Osteoblast (primary cell): ENCODE data around the gene PFN3. TPM values are rescaled to one million over a fixed set of nuclear protein-coding genes. Genes with fewer than 3 reads are reported as not detected.

Experiments
- DNase-seq: peaks from one replicate; pipeline ENCODE4 v3.0.0; 2011; ENCODE audit warnings: low spot score, mixed read lengths; ENCODE audit not compliant: insufficient read length; ENCODE audit errors: missing footprints
- H2AFZ ChIP-seq: 2 replicates; pipeline ENCODE4 v1.6.0; 2011; ENCODE audit warnings: mild to moderate bottlenecking, low read length
- H3K27ac ChIP-seq: 2 replicates; pipeline ENCODE4 v1.5.1; 2011; ENCODE audit warnings: mild to moderate bottlenecking, low read depth, low read length, moderate library complexity
- H3K27me3 ChIP-seq: 2 replicates; pipeline ENCODE4 v1.6.0; 2012; ENCODE audit warnings: mild to moderate bottlenecking, control low read depth, inconsistent platforms, low read length, moderate library complexity; ENCODE audit not compliant: insufficient read depth
- H3K36me3 ChIP-seq: 2 replicates; pipeline ENCODE4 v1.5.1; 2011; ENCODE audit warnings: mild to moderate bottlenecking, low read length, control low read depth, moderate library complexity; ENCODE audit not compliant: insufficient read depth
- H3K4me1 ChIP-seq: 2 replicates; pipeline ENCODE4 v1.5.1; 2011; ENCODE audit warnings: mild to moderate bottlenecking, low read length, control low read depth, moderate library complexity; ENCODE audit not compliant: insufficient read depth
- H3K4me2 ChIP-seq: 2 replicates; pipeline ENCODE4 v1.6.0; 2011; ENCODE audit warnings: mild to moderate bottlenecking, low read length; ENCODE audit not compliant: insufficient read depth
- H3K4me3 ChIP-seq: fragments of 200-600 bp; sonication (generic); 3 replicates; pipeline ENCODE4 v1.5.1; 2012; ENCODE audit warnings: mild to moderate bottlenecking, low read length, inconsistent platforms; ENCODE audit not compliant: insufficient read depth
- H3K79me2 ChIP-seq: 2 replicates; pipeline ENCODE4 v1.6.0; 2012; ENCODE audit warnings: mild to moderate bottlenecking, low read length, control low read depth, inconsistent platforms; ENCODE audit not compliant: insufficient read depth
- H3K9me3 ChIP-seq: 2 replicates; pipeline ENCODE4 v1.5.1; 2011; ENCODE audit warnings: low read depth, low read length, control low read depth
- H4K20me1 ChIP-seq: 2 replicates; pipeline ENCODE4 v1.6.0; 2012; ENCODE audit warnings: mild to moderate bottlenecking, low read length, control low read depth; ENCODE audit not compliant: insufficient read depth
- total RNA-seq: library from RNA; depleted of rRNA; stranded (reverse); fragments of >200 nt; gene quantifications from 2 replicates; pipeline ENCODE4 v1.2.3, GENCODE V29; 2012
- TF ChIP-seq, protein P1 (sequence below): IDR thresholded peaks from 2 replicates; pipeline ENCODE4 v1.5.1; 2011; ENCODE audit warnings: mild to moderate bottlenecking, low read depth, low read length, moderate library complexity; ENCODE audit errors: extremely low read depth

PFN3 gene
- total RNA-seq, 1 donor = not detected

DNA sequence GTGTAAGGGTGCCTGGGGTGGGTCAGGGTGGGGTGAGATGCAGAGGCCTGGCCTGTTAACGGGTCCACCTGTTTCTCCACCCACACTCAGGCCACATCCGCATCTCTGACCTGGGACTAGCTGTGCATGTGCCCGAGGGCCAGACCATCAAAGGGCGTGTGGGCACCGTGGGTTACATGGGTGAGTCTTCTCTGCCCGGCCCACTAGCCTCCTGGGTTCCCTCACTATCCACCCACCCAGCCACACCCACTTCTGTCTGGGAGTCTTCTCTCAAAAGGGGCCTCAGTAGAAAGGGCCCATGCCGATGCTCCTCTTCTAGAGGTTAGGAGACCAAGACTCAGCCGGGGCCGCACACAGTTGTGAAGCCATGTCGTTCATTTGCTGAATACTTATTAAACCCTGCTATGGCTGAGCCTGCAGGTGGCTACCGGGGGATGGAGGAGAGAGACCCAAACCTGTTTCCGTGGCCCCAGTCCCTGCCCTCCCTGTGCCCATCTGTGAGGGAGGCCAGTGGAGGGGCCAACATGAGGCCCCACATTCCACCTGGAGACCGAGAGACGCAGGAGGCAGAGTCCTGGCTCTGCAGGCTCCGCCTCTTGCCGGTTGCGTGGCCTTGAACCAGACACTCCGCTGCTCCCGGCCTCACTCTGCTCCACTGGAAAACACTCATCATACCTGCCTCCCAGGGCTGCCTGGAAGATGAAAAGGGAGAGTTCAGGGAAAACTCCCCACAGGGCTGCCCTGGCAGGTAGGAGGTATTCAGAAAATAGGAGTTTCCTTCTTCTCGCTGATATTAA lies 34.7 kb upstream of the PFN3 start:
- Histone ChIP-seq H3K9me3 (no peaks in the 10 kb centered on the region), H3K4me2 (no peak overlapping the region), H3K27ac (no peak overlapping the region), H3K36me3 (peaks cover 24% of the 10 kb centered on the region), H3K4me3 (no peak overlapping the region), H3K27me3 (no peaks in the 10 kb centered on the region), H3K4me1 (no peaks in the 10 kb centered on the region), H4K20me1 (peaks cover 2% of the 10 kb centered on the region), H3K79me2 (no peaks in the 10 kb centered on the region), H2AFZ (no peak overlapping the region)
- TF ChIP-seq, protein P1, sequence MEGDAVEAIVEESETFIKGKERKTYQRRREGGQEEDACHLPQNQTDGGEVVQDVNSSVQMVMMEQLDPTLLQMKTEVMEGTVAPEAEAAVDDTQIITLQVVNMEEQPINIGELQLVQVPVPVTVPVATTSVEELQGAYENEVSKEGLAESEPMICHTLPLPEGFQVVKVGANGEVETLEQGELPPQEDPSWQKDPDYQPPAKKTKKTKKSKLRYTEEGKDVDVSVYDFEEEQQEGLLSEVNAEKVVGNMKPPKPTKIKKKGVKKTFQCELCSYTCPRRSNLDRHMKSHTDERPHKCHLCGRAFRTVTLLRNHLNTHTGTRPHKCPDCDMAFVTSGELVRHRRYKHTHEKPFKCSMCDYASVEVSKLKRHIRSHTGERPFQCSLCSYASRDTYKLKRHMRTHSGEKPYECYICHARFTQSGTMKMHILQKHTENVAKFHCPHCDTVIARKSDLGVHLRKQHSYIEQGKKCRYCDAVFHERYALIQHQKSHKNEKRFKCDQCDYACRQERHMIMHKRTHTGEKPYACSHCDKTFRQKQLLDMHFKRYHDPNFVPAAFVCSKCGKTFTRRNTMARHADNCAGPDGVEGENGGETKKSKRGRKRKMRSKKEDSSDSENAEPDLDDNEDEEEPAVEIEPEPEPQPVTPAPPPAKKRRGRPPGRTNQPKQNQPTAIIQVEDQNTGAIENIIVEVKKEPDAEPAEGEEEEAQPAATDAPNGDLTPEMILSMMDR = no peak
- peak; percentile 54 for DNase-seq

DNA sequence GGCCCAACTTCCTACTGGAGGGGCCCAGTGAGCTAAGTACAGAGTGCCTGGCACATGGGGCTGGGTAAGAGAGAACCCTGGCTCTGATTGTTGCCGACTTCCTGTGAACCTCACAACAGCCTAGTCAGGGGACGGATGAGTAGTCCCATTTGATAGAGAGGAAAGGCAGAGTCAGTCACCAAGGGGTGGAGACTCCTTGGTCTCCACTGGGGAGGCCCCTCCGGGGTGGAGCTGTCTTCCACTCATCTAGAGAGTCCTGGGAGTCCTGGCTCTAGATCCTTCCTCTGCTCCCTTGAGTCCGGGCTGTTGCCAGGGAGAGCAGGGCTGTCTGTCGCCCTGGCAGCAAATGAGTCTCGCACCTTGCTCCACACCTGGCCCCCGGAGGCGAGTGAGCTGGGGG lies 34.0 kb upstream of the PFN3 start:
- Histone ChIP-seq H3K36me3 (peaks cover 24% of the 10 kb centered on the region), H4K20me1 (peaks cover 7% of the 10 kb centered on the region), H3K4me2 (no peak overlapping the region), H3K4me1 (no peaks in the 10 kb centered on the region), H3K27ac (no peak overlapping the region), H3K27me3 (no peaks in the 10 kb centered on the region), H3K4me3 (no peak overlapping the region), H3K9me3 (no peaks in the 10 kb centered on the region), H2AFZ (no peak overlapping the region), H3K79me2 (peaks cover 3% of the 10 kb centered on the region)
- peak; percentile 80 for DNase-seq
- TF ChIP-seq, protein P1 = no peak

DNA sequence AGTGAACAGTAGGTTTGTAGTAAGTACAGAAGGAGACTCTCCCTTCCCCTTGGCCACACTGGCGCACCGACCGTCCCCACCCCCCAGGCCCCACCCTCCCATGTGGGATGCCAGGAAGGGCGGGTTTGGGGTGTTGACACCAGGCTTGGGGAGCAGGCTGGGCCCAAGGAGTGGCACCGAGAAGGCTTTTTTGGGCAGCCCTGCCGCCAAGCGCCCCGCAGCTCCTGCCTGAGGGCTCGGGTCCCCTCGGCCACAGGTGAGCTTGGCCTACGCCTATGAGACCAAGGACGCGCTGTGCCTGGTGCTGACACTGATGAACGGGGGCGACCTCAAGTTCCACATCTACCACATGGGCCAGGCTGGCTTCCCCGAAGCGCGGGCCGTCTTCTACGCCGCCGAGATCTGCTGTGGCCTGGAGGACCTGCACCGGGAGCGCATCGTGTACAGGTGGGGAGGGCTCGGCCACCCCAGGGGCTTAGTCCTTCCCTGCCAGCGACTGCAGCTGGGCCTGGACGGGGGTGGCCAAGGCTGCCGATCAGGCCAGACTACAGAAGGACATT lies 33.3 kb upstream of the PFN3 start:
- no peaks in the 10 kb centered on the region for H3K4me1 ChIP-seq
- peak; percentile 48 for DNase-seq
- no peak overlapping the region for H2AFZ ChIP-seq
- no peaks in the 10 kb centered on the region for H3K27me3 ChIP-seq
- H3K4me3 ChIP-seq = no peak overlapping the region
- H3K27ac ChIP-seq = no peak overlapping the region
- peaks cover 24% of the 10 kb centered on the region for H3K36me3 ChIP-seq
- H3K79me2 ChIP-seq = peaks cover 10% of the 10 kb centered on the region
- H3K4me2 ChIP-seq = no peak overlapping the region
- peaks cover 8% of the 10 kb centered on the region for H4K20me1 ChIP-seq
- H3K9me3 ChIP-seq = no peaks in the 10 kb centered on the region
- TF ChIP-seq, protein P1 = no peak

DNA sequence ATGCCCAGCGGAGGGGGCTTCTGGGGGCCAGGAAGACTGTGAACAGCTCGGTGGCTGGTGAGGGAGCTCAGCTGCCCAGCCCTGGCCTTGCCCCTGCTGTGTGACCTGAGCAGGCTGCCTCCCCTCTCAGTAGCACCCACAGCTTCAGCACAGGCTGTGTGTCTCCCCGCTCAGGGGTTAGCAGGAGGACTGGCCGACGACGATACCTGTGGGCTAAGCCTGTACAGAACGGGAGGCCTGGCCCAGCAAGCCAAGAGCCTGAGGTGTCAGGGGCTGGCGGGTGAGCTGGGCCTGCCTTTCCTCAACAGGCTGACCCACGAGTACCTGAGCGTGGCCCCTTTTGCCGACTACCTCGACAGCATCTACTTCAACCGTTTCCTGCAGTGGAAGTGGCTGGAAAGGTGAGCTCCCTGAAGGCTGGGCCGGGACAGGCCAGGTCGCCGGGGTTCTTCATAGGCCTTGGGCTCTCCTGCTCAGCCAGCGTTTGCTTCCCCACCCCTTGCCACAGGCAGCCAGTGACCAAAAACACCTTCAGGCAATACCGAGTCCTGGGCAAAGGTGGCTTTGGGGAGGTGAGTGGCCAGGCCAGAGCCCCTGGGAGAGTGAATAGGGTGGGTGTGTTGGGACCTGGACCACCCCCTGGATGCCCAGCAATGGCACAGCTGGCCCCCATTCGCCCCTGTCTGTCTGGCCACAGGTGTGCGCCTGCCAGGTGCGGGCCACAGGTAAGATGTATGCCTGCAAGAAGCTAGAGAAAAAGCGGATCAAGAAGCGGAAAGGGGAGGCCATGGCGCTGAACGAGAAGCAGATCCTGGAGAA lies 32.6 kb upstream of the PFN3 start:
- Histone ChIP-seq H4K20me1 (peaks cover 10% of the 10 kb centered on the region), H3K4me2 (no peak overlapping the region), H3K27me3 (no peaks in the 10 kb centered on the region), H3K4me1 (peaks cover 2% of the 10 kb centered on the region), H3K36me3 (peaks cover 24% of the 10 kb centered on the region), H3K79me2 (peaks cover 17% of the 10 kb centered on the region), H2AFZ (no peak overlapping the region), H3K27ac (no peak overlapping the region), H3K4me3 (no peak overlapping the region), H3K9me3 (no peaks in the 10 kb centered on the region)
- DNase-seq = peak; percentile 73
- TF ChIP-seq, protein P1 = no peak
